MCF 10A (cell line): ENCODE measurements around the gene HDAC10. TPM values are rescaled to one million over a fixed set of nuclear protein-coding genes. Genes with fewer than 3 reads are reported as not detected.

ENCODE experiments used
- BruUV-seq: library from RNA; stranded (reverse); fragments of 400-500 nt; replicated peaks from 2 replicates; lab custom pipeline; 2021; lab: Mats Ljungman, UMichigan
- CTCF ChIA-PET: fragments of 300-600 bp; sonication (Branson Sonifier 250); formaldehyde crosslinking; extraction: SDS; loops from one replicate; lab custom pipeline; 2021; ENCODE audit warnings: antibody characterized with exemption, inconsistent platforms; lab: Yijun Ruan, JAX
- POLR2A ChIA-PET: fragments of 300-600, 350-650 bp; sonication (Branson Sonifier 250); formaldehyde crosslinking; extraction: SDS; loops from one replicate; lab custom pipeline; 2020; ENCODE audit warnings: antibody characterized with exemption, inconsistent platforms; lab: Yijun Ruan, JAX
- DNase-seq: peaks from one replicate; pipeline ENCODE4 v3.0.0-alpha.2; 2018; ENCODE audit not compliant: unreplicated experiment
- H3K27ac Mint-ChIP-seq: one replicate; pipeline ENCODE4 v1.8.0; 2022; ENCODE audit warnings: mild to moderate bottlenecking, low read depth, mixed read lengths; ENCODE audit not compliant: unreplicated experiment
- H3K27me3 Mint-ChIP-seq: one replicate; pipeline ENCODE4 v1.8.0; 2022; ENCODE audit warnings: mixed read lengths; ENCODE audit not compliant: insufficient read depth, unreplicated experiment
- H3K36me3 Mint-ChIP-seq: one replicate; pipeline ENCODE4 v1.8.0; 2022; ENCODE audit warnings: mild to moderate bottlenecking, moderate library complexity, mixed read lengths; ENCODE audit not compliant: insufficient read depth, unreplicated experiment
- H3K4me1 Mint-ChIP-seq: one replicate; pipeline ENCODE4 v1.8.0; 2022; ENCODE audit warnings: mixed read lengths; ENCODE audit not compliant: insufficient read depth, unreplicated experiment
- H3K4me3 Mint-ChIP-seq: one replicate; pipeline ENCODE4 v1.8.0; 2022; ENCODE audit warnings: mild to moderate bottlenecking, moderate library complexity, mixed read lengths; ENCODE audit not compliant: unreplicated experiment
- H3K9me3 Mint-ChIP-seq: one replicate; pipeline ENCODE4 v1.8.0; 2022; ENCODE audit warnings: mixed read lengths; ENCODE audit not compliant: unreplicated experiment
- intact Hi-C: fragments of 100-400 bp; cut with micrococcal nuclease; formaldehyde crosslinking; loops from 2 replicates; pipeline ENCODE4 v1.14.1; 2022
- total RNA-seq: library from RNA; stranded (reverse); gene quantifications from 2 replicates; pipeline ENCODE4 v1.2.3, GENCODE V29; 2022
- TF ChIP-seq, protein P1 (sequence below): fragments of 200-600 bp; IDR thresholded peaks from one replicate; pipeline ENCODE4 v1.8.0; 2022; ENCODE audit warnings: antibody characterized with exemption, mild to moderate bottlenecking; ENCODE audit not compliant: unreplicated experiment

HDAC10 gene
- total RNA-seq, 1 experiment from 2014 or later, result 27.5 TPM

DNA sequence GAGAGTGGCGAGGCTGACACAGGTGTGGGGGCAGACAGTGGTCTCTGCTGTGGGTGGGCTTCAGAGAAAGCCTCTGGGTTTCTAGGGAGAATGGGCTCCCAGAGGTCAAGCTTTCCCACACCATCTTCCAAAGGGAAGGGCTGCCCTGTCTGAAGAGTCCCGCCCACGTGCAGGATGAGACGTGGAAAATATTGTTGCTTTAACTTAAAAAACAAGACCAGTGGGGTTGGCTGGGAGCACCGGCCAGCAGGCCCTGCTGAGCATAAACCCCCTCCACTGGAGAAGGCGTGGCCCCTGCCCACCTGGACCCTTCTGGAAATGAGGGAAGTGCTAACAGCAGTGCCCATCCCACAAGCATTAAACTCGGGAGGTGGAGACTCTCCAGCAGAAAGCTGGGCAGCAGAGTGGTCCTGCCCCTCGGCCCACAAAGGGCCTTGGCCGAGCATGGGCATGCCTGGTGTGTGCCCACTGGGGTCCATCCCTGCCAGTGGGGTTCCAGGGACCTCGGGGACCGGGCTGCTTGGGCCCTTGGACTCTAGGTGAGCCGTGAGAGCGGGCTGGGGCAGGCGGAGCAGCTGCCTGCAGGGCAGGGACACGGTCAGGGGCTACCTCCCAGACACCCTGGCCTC, 34.9 kb downstream of the HDAC10 start:
- no peak for DNase-seq
- ChIA-PET CTCF (interaction anchor here (0.6 to 2.1 kb wide), 4 partner anchors 10 to 68 kb away, joined by 3 to 11 read pairs (median 6); no protein-coding TSS in a partner anchor), POLR2A (interaction anchor here (0.6 to 0.9 kb wide), 2 partner anchors 35 to 160 kb away, joined by 3 read pairs; partner anchors contain the start of gene HDAC10)
- no peaks in the 10 kb centered on the region for H3K9me3 Mint-ChIP-seq
- H3K27ac Mint-ChIP-seq, result no peak overlapping the region
- H3K27me3 Mint-ChIP-seq, result no peaks in the 10 kb centered on the region
- BruUV-seq, result no TSS peak
- TF ChIP-seq, protein P1, sequence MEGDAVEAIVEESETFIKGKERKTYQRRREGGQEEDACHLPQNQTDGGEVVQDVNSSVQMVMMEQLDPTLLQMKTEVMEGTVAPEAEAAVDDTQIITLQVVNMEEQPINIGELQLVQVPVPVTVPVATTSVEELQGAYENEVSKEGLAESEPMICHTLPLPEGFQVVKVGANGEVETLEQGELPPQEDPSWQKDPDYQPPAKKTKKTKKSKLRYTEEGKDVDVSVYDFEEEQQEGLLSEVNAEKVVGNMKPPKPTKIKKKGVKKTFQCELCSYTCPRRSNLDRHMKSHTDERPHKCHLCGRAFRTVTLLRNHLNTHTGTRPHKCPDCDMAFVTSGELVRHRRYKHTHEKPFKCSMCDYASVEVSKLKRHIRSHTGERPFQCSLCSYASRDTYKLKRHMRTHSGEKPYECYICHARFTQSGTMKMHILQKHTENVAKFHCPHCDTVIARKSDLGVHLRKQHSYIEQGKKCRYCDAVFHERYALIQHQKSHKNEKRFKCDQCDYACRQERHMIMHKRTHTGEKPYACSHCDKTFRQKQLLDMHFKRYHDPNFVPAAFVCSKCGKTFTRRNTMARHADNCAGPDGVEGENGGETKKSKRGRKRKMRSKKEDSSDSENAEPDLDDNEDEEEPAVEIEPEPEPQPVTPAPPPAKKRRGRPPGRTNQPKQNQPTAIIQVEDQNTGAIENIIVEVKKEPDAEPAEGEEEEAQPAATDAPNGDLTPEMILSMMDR, result no peak
- H3K36me3 Mint-ChIP-seq, result peaks cover 75% of the 10 kb centered on the region
- intact Hi-C loops, result no loop called here
- H3K4me1 Mint-ChIP-seq, result no peaks in the 10 kb centered on the region
- H3K4me3 Mint-ChIP-seq, result no peak overlapping the region

DNA sequence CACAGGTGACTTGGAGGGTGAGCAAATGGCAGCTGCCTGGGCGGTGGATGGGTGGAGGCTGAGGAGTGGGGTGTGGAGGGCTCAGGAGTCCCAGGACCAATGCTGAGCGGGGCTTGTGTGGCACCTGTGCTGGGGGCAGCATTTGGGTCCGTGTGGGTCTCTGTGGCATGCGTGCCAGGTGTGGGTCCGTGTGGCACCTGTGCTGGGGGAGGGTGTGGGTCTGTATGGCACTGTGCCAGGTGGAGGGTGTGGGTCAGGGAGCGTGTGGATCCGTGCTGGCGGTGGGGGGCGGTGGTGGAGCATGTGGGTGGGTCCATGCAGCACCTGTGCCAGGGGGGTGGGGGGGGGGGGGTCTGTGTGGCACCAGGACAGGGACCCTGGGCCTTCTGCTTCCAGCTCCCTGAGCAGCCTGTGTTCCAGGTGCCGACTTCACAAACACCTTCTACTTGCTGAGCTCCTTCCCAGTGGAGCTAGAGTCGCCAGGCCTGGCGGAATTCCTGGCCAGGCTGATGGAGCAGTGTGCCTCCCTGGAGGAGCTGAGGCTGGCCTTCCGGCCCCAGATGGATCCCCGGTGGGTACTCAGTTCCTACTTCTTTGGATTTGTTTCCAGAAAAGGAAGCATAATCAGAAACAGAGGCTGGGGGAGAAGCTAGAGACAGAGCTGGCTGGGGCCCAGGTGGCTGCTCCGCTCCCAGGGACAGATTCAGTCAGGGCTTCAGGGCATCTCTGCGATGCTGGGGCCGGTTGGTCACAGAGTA, 35.6 kb downstream of the HDAC10 start:
- DNase-seq, result no peak
- Mint-ChIP-seq H3K4me3 (no peak overlapping the region), H3K27ac (no peak overlapping the region), H3K4me1 (no peaks in the 10 kb centered on the region), H3K27me3 (no peaks in the 10 kb centered on the region), H3K36me3 (peaks cover 69% of the 10 kb centered on the region), H3K9me3 (no peaks in the 10 kb centered on the region)
- no TSS peak for BruUV-seq
- CTCF ChIA-PET, result interaction anchor here (0.7 to 1.9 kb wide), 4 partner anchors 9 to 151 kb away, joined by 3 to 11 read pairs (median 4); no protein-coding TSS in a partner anchor
- intact Hi-C loops, result no loop called here
- POLR2A ChIA-PET, result interaction anchor here (0.9 kb wide), 1 partner anchor 35 kb away, joined by 3 read pairs; the partner anchor contains the start of gene HDAC10
- TF ChIP-seq, protein P1, result no peak

DNA sequence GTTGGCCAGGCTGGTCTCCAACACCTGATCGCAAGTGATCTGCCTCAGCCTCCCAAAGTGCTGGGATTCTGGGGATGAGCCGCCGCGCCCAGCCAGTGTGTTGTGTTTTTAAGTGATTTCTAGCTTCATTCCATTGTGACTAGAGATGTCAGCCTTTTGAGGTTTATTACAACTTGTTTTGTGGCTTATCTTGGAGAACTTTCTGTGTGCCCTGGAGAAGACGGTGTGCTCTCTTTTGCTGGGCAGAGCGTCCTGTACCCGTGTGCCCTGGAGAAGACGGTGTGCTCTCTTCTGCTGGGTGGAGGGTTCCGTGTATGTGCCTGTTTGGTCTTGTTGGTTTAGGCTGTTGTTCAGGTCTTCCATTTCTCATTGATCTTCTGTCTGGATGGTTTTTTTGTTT, 37.8 kb downstream of the HDAC10 start:
- intact Hi-C loops, result no loop called here
- H3K27me3 Mint-ChIP-seq, result no peaks in the 10 kb centered on the region
- POLR2A ChIA-PET, result interaction anchor here (1.2 kb wide), 1 partner anchor 23 kb away, joined by 4 read pairs; no protein-coding TSS in a partner anchor
- no peak for DNase-seq
- no peaks in the 10 kb centered on the region for H3K9me3 Mint-ChIP-seq
- peaks cover 6% of the 10 kb centered on the region for H3K4me1 Mint-ChIP-seq
- peaks cover 77% of the 10 kb centered on the region for H3K36me3 Mint-ChIP-seq
- CTCF ChIA-PET, result interaction anchor here (1.4 to 1.5 kb wide), 2 partner anchors 23 to 65 kb away, joined by 5 to 8 read pairs; no protein-coding TSS in a partner anchor
- no peak overlapping the region for H3K27ac Mint-ChIP-seq
- TF ChIP-seq, protein P1, result no peak
- no TSS peak for BruUV-seq
- no peak overlapping the region for H3K4me3 Mint-ChIP-seq

DNA sequence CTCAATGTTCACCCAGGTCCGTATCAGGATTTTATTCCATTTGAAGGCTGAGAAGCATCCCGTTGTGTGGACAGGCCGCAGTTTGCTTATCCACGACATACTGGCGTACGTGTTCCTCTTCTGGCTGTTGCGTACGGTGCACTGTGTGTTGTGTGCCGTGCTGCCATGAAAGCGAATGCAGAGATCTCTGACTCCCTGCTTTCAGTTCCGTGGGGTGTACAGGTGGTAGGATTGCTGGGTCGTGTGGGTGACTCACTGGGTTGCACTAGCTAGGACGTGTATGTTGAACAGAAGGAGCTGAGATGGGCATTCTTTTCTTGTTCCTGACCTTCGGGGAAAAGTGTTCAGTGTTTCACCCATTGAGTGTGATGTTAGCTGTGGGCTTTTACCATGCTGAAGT, 39.9 kb downstream of the HDAC10 start:
- intact Hi-C loops, result no loop called here
- Mint-ChIP-seq H3K36me3 (peaks cover 78% of the 10 kb centered on the region), H3K27me3 (no peaks in the 10 kb centered on the region), H3K4me1 (peaks cover 6% of the 10 kb centered on the region), H3K4me3 (no peak overlapping the region), H3K9me3 (no peaks in the 10 kb centered on the region), H3K27ac (no peak overlapping the region)
- CTCF ChIA-PET, result interaction anchor here (0.9 to 2.1 kb wide), 6 partner anchors 8 to 68 kb away, joined by 3 to 19 read pairs (median 4); no protein-coding TSS in a partner anchor
- TF ChIP-seq, protein P1, result no peak
- no peak for DNase-seq
- no TSS peak for BruUV-seq
- POLR2A ChIA-PET, result no interaction called here
